NCI-H510A treated with DMSO at 0.1 percent for 48 hours (cell line): ENCODE measurements around the gene COL4A1.
"Not testable (repeated sequence)": the region's sequence is repeated elsewhere in the genome, so short reads cannot be mapped to it uniquely, and the experiment has no call there.

Experiments used
- DNase-seq: peaks from one replicate; lab custom pipeline; 2025; lab: John Stamatoyannopoulos, UW

Gene COL4A1

DNA sequence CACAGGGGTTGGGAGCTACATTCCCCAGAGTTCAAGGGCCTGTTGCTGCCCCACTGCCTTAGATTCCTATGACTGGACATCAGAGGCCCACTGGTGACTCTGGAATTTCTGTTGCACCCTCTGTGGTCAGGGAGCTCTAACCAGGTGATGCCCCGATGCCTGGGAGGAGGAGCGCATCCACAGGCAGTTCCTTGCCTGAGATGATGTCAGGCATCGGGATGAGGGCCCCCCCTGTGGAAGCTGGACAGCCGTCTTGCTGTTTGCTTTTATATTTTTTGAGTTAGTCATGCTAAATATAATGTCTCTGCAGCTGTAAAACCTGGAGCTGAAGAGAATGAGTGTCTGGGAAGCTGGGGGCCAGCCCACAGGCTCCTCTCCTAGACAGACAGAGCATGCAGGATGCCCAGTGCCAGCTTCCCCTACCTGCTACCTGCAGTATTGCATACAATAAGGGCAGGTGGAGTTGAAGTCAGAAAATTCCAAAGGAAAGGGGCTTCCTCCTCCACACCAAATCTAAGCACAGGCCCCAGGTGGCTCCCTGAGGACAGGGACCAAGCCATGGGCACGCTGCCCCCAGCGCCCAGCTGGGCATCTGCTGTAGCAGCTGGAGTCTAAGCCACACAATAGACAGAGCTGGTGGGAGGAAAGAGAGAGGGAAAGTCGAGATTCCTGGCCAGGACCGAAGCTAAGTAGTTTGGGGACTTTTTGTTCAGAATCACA, 16.4 kb upstream of the COL4A1 start:
- no peak for DNase-seq

DNA sequence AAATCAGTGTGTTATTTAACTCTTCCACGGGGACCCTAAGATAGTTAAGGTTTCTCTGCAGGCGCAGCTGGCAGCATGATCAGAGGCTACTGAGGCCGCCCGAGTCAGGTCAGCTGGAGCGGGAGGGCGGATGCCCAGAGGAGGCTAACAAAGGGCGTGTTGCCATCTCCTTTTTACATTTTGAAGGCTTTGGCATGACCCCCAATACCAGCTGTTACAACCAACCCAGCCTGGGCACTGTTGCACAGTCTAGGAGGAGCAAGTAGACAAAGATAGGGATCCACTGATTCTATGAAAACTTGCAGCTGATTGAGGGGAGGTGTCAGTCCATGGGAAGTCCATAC, 15.8 kb upstream of the COL4A1 start:
- no peak for DNase-seq

DNA sequence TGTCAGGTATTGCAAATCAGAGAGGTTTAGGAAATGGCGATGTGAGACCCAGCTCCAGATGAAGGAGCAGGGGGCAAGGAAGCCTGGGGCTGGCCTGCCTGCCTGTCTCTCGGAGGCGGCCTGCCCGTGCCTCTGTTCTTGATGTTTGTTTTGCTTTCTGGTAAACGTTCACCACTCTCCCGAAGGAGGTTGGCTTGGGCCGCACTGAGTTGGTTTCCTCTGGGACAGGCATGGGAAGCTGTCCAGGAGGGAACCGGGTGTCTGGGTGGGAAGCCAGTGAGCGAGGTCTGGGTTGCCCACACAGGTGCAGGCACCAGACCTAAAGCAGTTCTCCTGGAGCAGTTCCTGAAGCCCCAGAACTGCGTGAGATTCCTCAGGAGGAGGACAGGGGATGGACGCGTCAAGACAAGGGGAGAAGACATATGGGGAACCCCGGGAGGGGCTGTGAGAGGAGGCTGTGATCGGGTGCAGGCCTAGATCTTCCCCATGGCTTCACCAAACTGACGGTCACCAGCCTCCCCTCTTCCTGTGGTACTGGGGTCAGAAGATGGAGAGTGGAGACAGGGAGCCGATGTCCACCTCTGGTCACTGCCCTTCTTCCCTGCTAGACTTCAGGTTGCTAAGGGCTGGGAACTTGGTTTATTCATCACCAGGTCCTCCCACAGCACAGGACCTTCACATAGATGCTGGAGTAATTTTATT, 15.3 kb upstream of the COL4A1 start:
- no peak for DNase-seq

DNA sequence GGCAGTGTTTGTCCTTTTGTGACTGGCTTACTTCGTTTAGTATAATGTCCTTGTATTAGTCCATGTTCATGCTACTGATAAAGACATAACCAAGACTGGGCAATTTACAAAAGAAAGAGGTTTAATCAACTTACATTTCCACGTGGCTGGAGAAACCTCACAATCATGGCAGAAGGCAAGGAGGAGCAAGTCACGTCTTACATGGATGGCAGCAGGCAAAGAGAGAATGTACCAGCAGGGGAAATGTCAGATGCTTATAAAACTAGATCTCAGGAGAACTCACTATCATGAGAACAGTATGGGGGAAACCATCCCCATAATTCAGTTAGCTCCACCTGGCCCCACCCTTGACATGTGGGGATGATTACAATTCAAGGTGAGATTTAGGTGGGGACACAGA, 14.6 kb upstream of the COL4A1 start:
- not testable (repeated sequence) for DNase-seq

GRCh38 chr13:110320645-110321044, 13.7 kb upstream of the COL4A1 start:
- DNase-seq, result no peak

DNA sequence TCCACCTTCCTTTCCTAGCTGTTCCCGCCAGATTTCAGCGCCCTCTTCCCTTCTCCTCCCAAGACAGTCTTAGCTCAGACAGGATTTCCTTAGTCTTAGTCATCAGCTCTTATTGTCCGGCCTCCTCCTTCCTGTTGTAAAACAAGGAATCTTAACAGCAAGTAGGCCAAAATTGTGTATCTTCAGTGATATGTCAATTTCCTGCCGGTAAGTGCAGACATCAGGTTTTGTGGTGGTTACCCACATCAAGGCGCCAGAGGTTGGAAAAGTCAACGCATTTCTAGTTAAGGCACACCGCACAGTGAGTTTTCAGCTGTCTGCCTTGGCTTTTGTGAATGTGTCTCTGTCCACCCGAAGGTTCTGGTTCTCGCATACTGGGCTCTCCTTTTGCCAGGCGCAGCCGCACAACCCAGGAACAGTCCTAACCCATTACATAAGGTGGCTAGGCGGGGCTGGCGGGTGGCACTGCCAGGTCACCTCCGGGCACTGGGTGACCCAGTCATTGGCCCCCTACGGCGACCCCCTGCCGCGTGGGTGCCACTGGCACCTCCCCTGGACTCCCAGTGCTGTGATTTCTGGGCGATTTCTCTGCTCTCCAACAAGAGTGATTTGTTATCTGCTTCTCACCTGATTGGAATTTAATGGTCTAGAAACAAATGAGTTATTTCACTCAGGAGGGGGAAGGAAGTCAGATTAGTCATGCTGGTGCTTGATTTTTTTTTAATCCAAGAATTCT, 13.0 kb upstream of the COL4A1 start:
- DNase-seq, result no peak

DNA sequence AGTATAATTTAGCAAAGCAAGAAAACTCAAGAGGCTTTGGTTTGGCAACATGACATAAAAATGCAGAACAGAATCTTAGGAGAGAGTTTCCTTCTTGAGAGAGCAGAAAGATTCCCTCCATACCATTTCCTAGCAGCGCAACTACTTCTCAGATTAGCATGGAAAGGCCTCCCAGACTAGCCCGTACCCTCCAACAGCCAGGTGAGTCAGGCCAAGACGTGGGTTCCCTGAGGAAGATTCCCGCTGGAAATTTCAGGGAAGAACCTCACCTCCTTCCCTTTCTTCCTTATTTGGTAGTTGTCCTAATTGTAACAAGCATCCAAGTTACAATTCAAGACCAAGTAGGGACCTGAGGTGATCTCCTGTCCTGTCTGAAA, 12.4 kb upstream of the COL4A1 start:
- no peak for DNase-seq

DNA sequence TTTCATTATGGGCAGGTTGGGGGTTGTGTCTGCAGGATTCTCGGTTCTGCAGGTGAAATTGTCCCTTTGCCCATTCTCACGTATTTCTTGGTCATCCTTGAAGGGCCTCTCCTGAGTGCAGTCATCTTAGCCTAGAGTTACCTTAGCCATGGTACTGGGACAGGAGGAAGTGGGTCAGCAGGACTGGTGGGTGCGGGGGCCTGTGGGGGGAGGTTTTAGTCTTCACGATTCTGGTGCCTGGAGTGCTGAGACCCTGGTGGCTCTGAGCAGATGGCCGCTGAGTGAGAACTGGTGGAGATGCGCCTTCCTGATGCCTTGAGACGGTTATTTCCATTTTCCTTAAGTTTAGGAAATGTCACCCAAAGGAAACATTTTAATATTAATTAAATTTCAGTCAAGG, 12.0 kb upstream of the COL4A1 start:
- no peak for DNase-seq

DNA sequence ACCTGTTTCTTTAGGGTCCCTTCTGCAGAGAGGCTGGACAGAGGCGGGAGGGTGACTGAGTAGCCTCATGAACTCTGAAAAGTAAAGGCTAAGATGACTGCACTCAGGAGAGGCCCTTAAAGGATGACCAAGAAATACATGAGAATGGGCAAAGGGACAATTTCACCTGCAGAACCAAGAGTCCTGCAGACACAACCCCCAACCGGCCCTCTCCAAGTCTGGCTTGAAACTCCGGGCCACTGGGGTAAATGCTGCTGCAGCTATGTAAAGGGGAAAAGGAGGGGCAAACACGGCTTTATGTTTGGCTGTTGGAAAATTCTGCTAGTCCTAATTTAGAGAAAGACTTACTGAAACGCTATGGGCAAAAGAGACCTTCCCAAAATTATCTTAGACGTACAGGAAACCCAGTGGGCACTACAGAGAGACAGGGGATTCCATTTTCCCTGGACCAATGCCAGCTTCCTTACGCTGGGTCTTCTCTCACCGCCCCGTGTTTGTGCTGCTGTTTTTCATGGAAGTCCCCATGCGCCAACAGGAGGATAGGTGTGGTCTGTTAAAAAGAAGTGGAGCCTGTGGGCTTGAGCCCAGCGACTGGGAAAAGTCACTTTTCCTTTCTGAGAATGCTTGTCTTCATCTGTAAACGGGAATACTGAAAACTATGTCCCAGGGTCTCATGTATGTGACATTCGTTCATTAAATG, 10.7 kb upstream of the COL4A1 start:
- no peak for DNase-seq

DNA sequence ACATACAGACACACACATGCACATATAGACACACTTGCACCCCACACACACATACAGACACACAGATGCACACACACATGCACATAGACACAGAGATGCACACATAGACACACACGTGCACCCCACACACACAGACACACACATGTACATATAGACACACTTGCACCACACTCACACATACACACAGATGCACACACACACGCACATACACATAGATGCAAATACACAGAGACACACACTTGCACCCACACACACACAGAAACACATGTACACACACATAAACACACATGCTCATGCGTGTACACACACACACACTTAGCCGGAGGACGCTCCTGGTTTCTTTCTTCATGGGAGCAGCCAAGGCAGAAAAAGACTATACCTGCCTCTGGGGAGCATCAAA, 10.1 kb upstream of the COL4A1 start:
- no peak for DNase-seq

DNA sequence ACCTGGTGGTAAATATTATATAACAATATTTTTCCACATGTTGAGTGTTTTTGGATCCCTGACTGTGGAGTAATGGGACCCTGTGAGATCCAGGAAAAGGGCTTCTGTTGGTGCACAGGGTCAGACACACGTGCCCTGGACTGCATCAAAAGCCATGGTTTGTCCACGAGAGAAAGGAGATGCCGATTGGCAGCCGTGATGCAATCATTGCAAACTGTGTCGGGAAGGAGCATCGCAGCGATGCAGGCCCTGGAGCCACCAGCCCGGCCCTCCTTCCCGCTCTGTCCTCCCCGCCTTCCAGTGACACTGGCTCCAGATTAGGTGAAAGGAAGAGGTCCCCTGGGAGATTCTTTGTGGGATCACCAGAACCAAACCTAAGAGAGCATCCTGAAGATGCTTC, 9.2 kb upstream of the COL4A1 start:
- no peak for DNase-seq

DNA sequence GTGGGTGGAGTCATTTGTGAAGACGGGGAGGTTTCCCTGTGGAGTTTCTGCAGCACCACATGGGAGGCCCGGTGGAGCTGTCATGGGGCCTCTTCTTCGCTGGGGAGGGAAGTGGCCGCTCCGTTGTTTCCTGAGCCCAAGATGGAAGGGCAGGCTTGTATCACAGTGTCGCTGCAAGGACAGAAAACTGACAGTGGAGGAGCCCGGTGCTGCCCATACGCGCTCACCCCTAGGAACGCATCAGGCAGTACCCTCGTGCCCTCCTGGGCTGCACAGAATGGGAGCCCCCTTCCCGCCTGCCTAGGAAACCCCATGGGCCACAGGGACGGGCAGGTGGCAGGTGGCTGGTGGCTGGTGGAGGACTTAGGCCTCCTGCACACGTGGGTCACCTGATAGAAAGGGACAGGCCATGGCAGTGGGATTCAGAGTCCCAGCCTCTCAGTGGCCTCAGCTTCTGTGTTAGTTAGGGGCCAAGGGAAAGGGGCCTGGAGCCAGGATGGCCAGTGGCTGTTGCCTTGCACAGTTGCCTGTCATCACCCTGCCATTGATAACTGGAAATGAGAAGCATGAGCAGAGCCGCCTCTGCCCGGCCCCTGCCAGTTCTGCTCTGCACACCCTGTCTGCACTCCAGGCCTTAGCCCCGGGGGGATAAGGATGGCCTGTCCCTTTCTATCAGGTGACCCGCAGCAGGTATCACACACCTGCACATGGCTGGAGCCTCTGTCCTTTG, 7.7 kb upstream of the COL4A1 start:
- DNase-seq, result no peak

DNA sequence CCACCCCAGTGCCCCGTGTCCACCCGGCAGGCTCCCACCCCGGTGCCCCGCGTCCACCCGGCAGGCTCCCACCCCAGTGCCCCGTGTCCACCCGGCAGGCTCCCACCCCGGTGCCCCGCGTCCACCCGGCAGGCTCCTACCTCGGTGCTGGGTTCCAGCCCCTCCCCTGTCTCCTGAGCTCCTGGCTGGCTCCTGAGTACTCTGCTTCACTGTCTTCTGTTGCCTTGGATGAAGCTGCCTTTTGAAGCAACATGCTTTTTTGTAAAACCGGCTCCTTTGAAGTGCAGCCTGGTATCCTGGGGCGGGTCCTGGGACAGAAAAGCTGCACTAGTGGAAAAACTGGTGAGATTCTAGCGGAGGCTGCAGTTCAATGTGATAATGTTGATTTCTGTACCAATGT, 6.8 kb upstream of the COL4A1 start:
- DNase-seq, result not testable (repeated sequence)

GRCh38 chr13:110313261-110313660, 6.3 kb upstream of the COL4A1 start:
- DNase-seq, result not testable (repeated sequence)

GRCh38 chr13:110312339-110313031, 5.5 kb upstream of the COL4A1 start:
- no peak for DNase-seq

GRCh38 chr13:110311443-110312338, 4.7 kb upstream of the COL4A1 start:
- no peak for DNase-seq

- DNase-seq, result no peak
Measured at GRCh38 chr13:110310541-110311442, 3.8 kb upstream of the COL4A1 start.

GRCh38 chr13:110309661-110310524, 2.9 kb upstream of the COL4A1 start:
- DNase-seq, result no peak
